Measurements from ENCODE around the gene NBEAL1. TPM values are rescaled to one million over a fixed set of nuclear protein-coding genes. Genes with fewer than 3 reads are reported as not detected.
"Not testable (repeated sequence)": the region's sequence is repeated elsewhere in the genome, so short reads cannot be mapped to it uniquely, and the experiment has no call there.

The NBEAL1 gene
- polyA plus RNA-seq, 4 donors: 10.7 to 15.0 (median 12.5) TPM

GRCh38 chr2:203200866-203201265, 186.2 kb downstream of the NBEAL1 start:
- no peak for DNase-seq (ENCODE audit: low read depth in 4 of 4, low spot score in 3 of 4)

- no peak for DNase-seq (ENCODE audit: low read depth in 4 of 4, low spot score in 3 of 4)
These were observed 186.8 kb downstream of the NBEAL1 start for GRCh38 chr2:203201426-203201825.

GRCh38 chr2:203209538-203209937, 194.9 kb downstream of the NBEAL1 start:
- DNase-seq (ENCODE audit: low read depth in 4 of 4, low spot score in 3 of 4): no peak

DNA sequence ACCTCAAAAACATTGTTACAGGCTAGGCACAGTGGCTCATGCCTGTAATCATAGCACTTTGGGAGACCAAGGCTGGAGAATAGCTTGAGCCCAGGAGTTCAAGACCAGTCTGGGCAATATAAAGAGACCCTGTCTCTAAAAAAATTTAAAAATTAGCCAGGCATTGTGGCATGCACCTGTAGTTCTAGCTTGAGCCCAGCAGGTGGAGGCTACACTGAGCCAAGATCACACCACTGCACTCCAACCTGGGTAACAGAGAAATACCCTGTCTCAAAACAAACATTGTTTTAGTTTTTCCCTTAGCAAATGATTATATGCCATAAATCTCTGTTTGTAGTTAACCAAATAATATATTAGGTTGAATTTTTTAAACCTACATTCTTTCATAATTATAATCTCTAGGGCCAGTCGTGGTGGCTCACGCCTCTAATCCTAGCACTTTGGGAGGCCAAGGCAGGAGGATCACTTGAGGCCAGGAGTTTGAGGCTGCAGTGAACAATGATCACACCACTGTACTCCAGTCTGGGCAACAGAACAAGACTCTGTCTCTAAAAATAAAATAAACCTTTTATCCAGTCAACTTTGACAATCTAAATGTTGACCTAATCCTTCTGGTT, 210.9 kb downstream of the NBEAL1 start:
- DNase-seq (ENCODE audit: low read depth in 4 of 4, low spot score in 3 of 4): no peak

DNA sequence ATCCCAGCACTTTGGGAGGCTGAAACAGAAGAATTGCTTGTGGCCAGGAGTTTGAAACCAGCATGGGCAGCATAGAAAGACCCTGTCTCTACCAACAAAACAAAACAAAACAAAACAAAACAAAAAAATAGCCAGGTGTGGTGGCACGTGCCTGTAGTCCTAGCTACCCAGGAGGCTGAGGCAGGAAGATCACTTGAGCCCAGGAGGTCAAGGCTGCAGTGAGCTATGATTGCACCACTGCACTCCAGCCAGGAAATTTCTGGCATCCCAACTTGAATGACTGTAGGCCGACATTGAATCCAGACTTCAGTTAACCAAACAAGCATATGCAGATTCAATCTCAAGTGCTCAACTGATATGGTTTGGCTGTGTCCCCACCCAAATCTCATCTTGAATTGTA, 215.0 kb downstream of the NBEAL1 start:
- not testable (repeated sequence) for DNase-seq (ENCODE audit: low read depth in 4 of 4, low spot score in 3 of 4)

- DNase-seq (ENCODE audit: low read depth in 4 of 4, low spot score in 3 of 4): no peak
These were observed 222.9 kb downstream of the NBEAL1 start for GRCh38 chr2:203237346-203238238.

- no peak for DNase-seq (ENCODE audit: low read depth in 4 of 4, low spot score in 3 of 4)
These were observed 223.6 kb downstream of the NBEAL1 start for GRCh38 chr2:203238292-203238703.

DNA sequence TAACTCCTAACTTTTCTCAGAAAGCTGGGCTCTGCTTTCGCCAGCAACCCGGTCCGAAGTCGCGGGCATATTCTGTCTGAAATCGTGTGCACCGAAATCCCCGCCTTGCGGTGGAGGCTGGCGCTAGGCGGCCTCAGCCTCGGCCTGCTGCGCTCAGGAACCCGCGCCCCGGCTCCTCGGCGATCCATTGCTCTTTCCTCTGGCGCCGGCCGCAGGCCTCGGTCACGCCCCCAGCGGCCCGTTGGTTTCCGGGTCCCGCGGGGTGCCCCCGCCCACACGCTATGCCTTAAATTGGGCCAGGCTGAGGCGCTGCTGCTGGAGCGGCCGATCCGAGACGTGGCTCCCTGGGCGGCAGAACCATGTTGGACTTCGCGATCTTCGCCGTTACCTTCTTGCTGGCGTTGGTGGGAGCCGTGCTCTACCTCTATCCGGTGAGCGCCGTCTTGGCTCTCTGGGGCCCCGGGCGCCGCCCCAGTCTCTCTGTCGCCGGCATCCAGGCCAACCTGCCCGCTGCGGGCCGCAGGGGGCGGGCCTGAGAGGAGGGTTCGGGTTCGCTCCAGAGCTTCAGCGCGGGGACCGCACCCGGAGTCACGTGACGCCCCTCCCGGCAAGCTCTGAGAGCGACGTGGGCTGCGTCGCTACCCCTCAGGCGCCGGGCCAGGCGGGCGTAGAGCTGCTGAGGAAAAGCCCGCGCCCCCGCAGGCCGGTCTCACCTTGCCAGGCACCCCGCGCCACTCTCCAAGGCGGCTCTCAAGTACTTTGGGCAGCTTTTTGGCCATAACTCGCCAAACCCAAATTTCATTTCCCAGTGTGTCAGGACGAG, 224.2 kb downstream of the NBEAL1 start, which contains the start of gene CYP20A1:
CYP20A1 (plus strand) TSS at position 315 of the 823 bp plus-strand sequence; CDS start at position 360, 45 bp downstream.
- DNase-seq (ENCODE audit: low read depth in 4 of 4, low spot score in 3 of 4): peak; percentile 90 to 93 (median 91)

GRCh38 chr2:203240491-203240890, 225.8 kb downstream of the NBEAL1 start:
- no peak for DNase-seq (ENCODE audit: low read depth in 4 of 4, low spot score in 3 of 4)

DNA sequence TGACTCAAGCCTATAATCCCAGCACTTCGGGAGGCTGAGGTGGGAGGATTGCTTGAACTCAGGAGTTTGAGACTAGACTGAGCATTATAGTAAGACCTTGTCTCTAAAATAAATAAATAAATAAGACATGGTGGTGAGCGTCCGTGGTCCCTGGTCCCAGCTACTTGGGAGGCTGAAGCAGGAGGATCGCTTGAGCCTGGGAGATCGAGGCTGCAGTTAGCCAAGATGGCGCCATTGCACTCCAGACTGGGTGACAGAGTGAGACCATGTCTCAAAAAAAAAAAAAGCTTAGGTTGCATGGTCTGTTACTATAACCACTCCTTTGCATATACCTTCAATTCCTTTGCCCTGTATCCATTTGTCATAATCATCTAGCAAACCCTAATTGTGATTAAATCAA, 227.8 kb downstream of the NBEAL1 start:
- no peak for DNase-seq (ENCODE audit: low read depth in 4 of 4, low spot score in 3 of 4)

- no peak for DNase-seq (ENCODE audit: low read depth in 4 of 4, low spot score in 3 of 4)
These were observed 232.0 kb downstream of the NBEAL1 start for GRCh38 chr2:203246646-203247045.

DNA sequence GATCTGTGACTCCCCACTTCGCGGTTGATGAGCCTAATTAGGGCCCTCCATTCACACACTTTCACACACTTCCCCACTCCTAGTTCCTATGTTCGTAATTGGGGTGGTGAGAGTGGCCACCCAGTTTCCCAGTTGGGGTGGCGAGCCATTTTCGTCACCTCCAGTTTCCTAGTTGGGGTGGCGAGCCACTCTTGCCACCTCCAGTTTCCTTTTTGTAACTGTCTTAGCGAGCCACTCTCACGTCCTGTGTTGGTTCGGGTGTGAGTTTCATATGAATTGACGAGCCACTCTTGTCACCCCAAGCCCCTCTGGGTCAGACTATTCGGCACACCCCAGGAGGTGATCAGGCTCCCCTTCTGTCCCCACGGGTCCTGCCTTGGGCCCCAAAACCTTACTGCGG, 238.1 kb downstream of the NBEAL1 start:
- DNase-seq (ENCODE audit: low read depth in 4 of 4, low spot score in 3 of 4): no peak

DNA sequence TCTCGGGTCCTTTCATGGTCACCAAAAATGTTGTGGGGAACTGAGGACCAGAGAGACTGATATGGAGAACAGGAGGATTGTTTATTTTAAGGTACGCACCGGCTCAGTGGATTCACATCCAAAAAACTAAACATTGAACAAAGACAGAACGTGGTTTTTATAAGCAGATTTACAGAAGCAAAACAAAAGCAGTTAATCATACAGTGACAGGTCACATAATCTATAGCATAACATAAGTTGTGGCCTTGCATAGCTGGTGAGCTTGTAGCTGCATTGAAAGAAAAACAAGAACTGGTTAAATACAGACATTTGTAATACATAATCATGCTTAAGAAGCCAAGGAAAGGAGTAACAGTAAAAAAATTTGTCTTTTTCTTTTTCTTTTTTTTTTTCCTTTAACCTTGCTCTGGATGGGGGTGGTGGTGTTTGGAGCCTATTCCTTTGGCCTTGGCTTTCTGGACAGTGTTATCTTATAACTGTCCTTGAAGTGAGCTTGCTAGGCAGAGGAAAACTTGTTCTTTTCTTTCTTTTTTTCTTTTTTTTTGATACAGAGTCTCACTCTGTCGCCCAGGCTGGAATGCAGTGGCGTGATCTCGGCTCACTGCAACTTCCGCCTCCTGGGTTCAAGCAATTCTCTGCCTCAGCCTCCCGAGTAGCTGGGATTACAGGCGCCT, 238.9 kb downstream of the NBEAL1 start:
- DNase-seq (ENCODE audit: low read depth in 4 of 4, low spot score in 3 of 4): not testable (repeated sequence)

DNA sequence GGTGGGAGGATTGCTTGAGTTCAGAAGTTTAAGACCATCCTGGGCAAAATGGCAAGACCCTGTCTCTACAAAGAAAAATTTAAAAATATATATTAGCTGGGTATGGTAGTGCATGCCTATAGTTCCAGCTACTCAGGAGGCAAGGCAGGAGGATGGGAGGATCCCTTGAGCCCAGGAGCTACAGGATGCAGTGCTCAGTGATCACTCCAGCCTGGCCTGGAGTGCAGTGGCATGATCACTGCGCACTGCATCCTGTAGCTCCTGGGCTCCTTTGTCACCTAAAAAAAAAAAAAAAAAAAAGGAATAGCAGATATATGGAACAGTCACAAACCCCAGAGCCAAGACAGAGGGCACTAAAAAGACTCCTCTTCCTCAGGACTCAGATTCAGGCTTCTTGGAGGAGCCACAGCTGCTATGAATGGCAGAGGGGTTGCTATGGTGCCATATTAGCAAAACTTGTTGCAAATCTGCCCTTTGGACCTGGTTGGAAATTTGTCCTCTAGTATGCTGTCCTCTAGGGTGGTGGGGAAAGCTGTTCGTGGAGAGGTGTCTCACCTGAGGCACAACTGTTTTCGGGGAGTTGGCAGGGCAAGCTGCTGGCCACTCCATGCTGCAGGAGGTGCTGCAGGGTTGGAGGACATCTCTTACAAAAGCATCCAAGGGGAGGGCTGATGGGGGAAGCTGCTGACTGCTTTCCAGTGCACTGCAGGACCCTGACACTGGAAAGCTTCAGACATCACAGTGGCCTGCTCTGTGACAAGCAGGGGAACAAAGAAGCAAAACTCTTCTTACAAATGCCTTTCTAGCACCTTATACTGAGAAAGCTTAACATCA, 246.9 kb downstream of the NBEAL1 start:
- DNase-seq (ENCODE audit: low read depth in 4 of 4, low spot score in 3 of 4): no peak

Other genes with a start within 250 kb of the NBEAL1 start
- 10 to 100 TPM; 13.1 to 28.9 (median 19.7) TPM for gene ICA1L, start 143.1 kb upstream of the NBEAL1 start, polyA plus RNA-seq (ENCODE audit: insufficient read length in 4 of 4)
- 100 to 1,000 TPM in 3 of 4 donors, 10 to 100 TPM in 1; 74.6 to 119 (median 107) TPM for gene WDR12, start 103.2 kb upstream of the NBEAL1 start, polyA plus RNA-seq (ENCODE audit: insufficient read length in 4 of 4)
- gene CARF, start 102.6 kb upstream of the NBEAL1 start, polyA plus RNA-seq (ENCODE audit: insufficient read length in 4 of 4): 10 to 100 TPM; 11.7 to 21.1 (median 14.7) TPM
- 10 to 100 TPM; 20.0 to 25.5 (median 22.4) TPM for gene CYP20A1, start 224.1 kb downstream of the NBEAL1 start, polyA plus RNA-seq (ENCODE audit: insufficient read length in 4 of 4)

Measured in left renal pelvis (tissue), 4 donors.